ENCODE data around the gene PIEZO2.
"Not testable (repeated sequence)": the region's sequence is repeated elsewhere in the genome, so short reads cannot be mapped to it uniquely, and the experiment has no call there.

The PIEZO2 gene

GRCh38 chr18:10660179-10660884 is 489.0 kb downstream of the PIEZO2 start:
- Histone ChIP-seq H3K27me3 (ENCODE audit: insufficient read depth, low read length) (0 out of 2 replicates have a peak, but pooled peaks cover 7% of the 10 kb centered on the region), H2AFZ (ENCODE audit: low read length) (no peak overlapping the region), H3K27ac (ENCODE audit: low read depth, low read length, poor library complexity, severe bottlenecking) (no peak overlapping the region), H3K4me1 (ENCODE audit: insufficient read depth, low read length, severe bottlenecking) (no peaks in the 10 kb centered on the region), H3K9me2 (ENCODE audit: low read depth, low read length) (no peaks in the 10 kb centered on the region), H3K9me3 (ENCODE audit: low read length) (no peaks in the 10 kb centered on the region), H3K4me2 (ENCODE audit: low read length) (no peak overlapping the region), H3F3A (ENCODE audit: insufficient read depth, low read length) (no peaks in the 10 kb centered on the region), H3K9ac (ENCODE audit: low read length) (no peak overlapping the region), H3K4me3 (ENCODE audit: low read depth, low read length, poor library complexity, severe bottlenecking) (no peak overlapping the region), H3K79me2 (ENCODE audit: insufficient read depth, low read length) (no peaks in the 10 kb centered on the region), H3K36me3 (ENCODE audit: insufficient read depth, low read length) (no peaks in the 10 kb centered on the region), H4K20me1 (ENCODE audit: insufficient read depth, low read length) (no peaks in the 10 kb centered on the region)
- no peak for TF ChIP-seq CTCF (IDR thresholded peaks at IDR 0.05; ENCODE audit: low read length)

DNA sequence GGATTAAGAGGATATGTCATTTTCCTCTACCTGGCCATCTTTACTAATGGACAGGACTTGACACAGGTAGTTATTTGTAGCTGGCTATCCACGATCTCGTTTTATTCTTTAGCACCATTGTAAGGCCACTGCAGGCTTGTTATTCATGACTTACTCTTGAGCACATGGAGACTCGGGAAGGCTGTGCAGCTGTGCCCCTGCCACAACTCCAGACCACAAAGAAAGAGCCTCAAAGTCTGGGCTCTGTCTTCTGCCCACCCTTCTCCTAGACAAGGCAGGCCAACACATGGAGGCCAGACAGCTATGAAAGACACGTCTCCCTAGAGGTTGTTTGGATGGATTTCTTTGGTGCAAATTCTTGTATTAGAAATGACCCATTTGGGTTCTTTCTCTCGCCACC is 489.8 kb downstream of the PIEZO2 start:
- H2AFZ ChIP-seq (ENCODE audit: low read length): no peak overlapping the region

GRCh38 chr18:10659000-10659399 is 490.4 kb downstream of the PIEZO2 start:
- TF ChIP-seq CTCF (IDR thresholded peaks at IDR 0.05; ENCODE audit: low read length): no peak
- TF ChIP-seq EZH2 (IDR thresholded peaks at IDR 0.05; ENCODE audit: borderline replicate concordance, low read length): no peak
- H3K9me2 ChIP-seq (ENCODE audit: low read depth, low read length): no peaks in the 10 kb centered on the region
- no peak overlapping the region for H3K9ac ChIP-seq (ENCODE audit: low read length)
- H2AFZ ChIP-seq (ENCODE audit: low read length): no peak overlapping the region
- H3K27ac ChIP-seq (ENCODE audit: low read depth, low read length, poor library complexity, severe bottlenecking): no peak overlapping the region
- no peak overlapping the region for H3K4me2 ChIP-seq (ENCODE audit: low read length)
- no peaks in the 10 kb centered on the region for H3K4me1 ChIP-seq (ENCODE audit: insufficient read depth, low read length, severe bottlenecking)
- H3K36me3 ChIP-seq (ENCODE audit: insufficient read depth, low read length): no peaks in the 10 kb centered on the region
- no peaks in the 10 kb centered on the region for H3K27me3 ChIP-seq (ENCODE audit: insufficient read depth, low read length)
- H4K20me1 ChIP-seq (ENCODE audit: insufficient read depth, low read length): no peaks in the 10 kb centered on the region
- H3F3A ChIP-seq (ENCODE audit: insufficient read depth, low read length): no peaks in the 10 kb centered on the region
- H3K79me2 ChIP-seq (ENCODE audit: insufficient read depth, low read length): no peaks in the 10 kb centered on the region
- H3K4me3 ChIP-seq (ENCODE audit: low read depth, low read length, poor library complexity, severe bottlenecking): no peak overlapping the region
- no peaks in the 10 kb centered on the region for H3K9me3 ChIP-seq (ENCODE audit: low read length)

More for the DNA sequence above, 489.8 kb downstream of the PIEZO2 start:
- no peaks in the 10 kb centered on the region for H3K36me3 ChIP-seq (ENCODE audit: insufficient read depth, low read length)
- H3K4me2 ChIP-seq (ENCODE audit: low read length): no peak overlapping the region
- no peaks in the 10 kb centered on the region for H3F3A ChIP-seq (ENCODE audit: insufficient read depth, low read length)
- H3K9ac ChIP-seq (ENCODE audit: low read length): no peak overlapping the region
- no peak overlapping the region for H3K4me3 ChIP-seq (ENCODE audit: low read depth, low read length, poor library complexity, severe bottlenecking)
- H3K9me2 ChIP-seq (ENCODE audit: low read depth, low read length): no peaks in the 10 kb centered on the region
- H3K4me1 ChIP-seq (ENCODE audit: insufficient read depth, low read length, severe bottlenecking): no peaks in the 10 kb centered on the region
- no peaks in the 10 kb centered on the region for H3K79me2 ChIP-seq (ENCODE audit: insufficient read depth, low read length)
- no peaks in the 10 kb centered on the region for H3K9me3 ChIP-seq (ENCODE audit: low read length)
- TF ChIP-seq EZH2 (IDR thresholded peaks at IDR 0.05; ENCODE audit: borderline replicate concordance, low read length): no peak
- TF ChIP-seq CTCF (IDR thresholded peaks at IDR 0.05; ENCODE audit: low read length): no peak
- H4K20me1 ChIP-seq (ENCODE audit: insufficient read depth, low read length): no peaks in the 10 kb centered on the region
- H3K27ac ChIP-seq (ENCODE audit: low read depth, low read length, poor library complexity, severe bottlenecking): no peak overlapping the region
- 0 out of 2 replicates have a peak, but pooled peaks cover 2% of the 10 kb centered on the region for H3K27me3 ChIP-seq (ENCODE audit: insufficient read depth, low read length)

GRCh38 chr18:10644003-10644402 is 505.4 kb downstream of the PIEZO2 start:
- not testable (repeated sequence) for H3K9me2 ChIP-seq (ENCODE audit: low read depth, low read length); H3K79me2 ChIP-seq (ENCODE audit: insufficient read depth, low read length); H3K9me3 ChIP-seq (ENCODE audit: low read length); H3K4me1 ChIP-seq (ENCODE audit: insufficient read depth, low read length, severe bottlenecking); H3K9ac ChIP-seq (ENCODE audit: low read length); H3K27ac ChIP-seq (ENCODE audit: low read depth, low read length, poor library complexity, severe bottlenecking); H3K36me3 ChIP-seq (ENCODE audit: insufficient read depth, low read length); H3K27me3 ChIP-seq (ENCODE audit: insufficient read depth, low read length); H3K4me3 ChIP-seq (ENCODE audit: low read depth, low read length, poor library complexity, severe bottlenecking); H3F3A ChIP-seq (ENCODE audit: insufficient read depth, low read length); H2AFZ ChIP-seq (ENCODE audit: low read length); H3K4me2 ChIP-seq (ENCODE audit: low read length); H4K20me1 ChIP-seq (ENCODE audit: insufficient read depth, low read length)

DNA sequence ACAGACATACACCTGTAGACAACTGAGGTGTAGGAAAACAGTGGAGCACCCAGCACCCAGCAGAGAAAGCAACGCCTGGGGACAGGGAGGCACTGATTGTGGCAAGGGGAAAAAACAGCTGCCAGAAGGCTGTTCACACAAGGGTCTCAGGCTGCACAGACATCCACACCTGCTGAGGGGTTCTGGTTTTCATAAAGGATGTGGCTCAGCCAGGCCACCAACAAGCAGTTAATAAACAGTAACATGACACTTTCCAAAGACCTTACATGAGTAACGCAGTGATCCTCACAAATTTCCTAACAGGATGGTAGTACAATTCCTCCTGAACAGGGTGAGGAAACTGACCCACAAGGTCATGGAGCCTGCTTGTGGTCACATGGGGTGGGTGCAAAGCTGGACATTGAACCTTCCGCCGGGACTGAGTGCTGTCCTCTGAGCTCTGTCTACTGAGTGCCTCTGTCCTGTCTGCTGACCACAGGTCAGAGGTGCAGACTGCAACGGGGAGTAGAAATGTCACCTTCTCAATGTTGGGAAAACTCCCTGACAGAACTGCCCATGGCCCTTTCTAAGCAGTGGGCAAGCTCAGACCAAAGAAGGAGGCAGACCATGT is 506.3 kb downstream of the PIEZO2 start:
- H3K9me2 ChIP-seq (ENCODE audit: low read depth, low read length); H4K20me1 ChIP-seq (ENCODE audit: insufficient read depth, low read length); H3K4me3 ChIP-seq (ENCODE audit: low read depth, low read length, poor library complexity, severe bottlenecking); H3K9ac ChIP-seq (ENCODE audit: low read length); H3K79me2 ChIP-seq (ENCODE audit: insufficient read depth, low read length); H3K9me3 ChIP-seq (ENCODE audit: low read length); H3K27me3 ChIP-seq (ENCODE audit: insufficient read depth, low read length); H3K27ac ChIP-seq (ENCODE audit: low read depth, low read length, poor library complexity, severe bottlenecking); H3K4me1 ChIP-seq (ENCODE audit: insufficient read depth, low read length, severe bottlenecking); H2AFZ ChIP-seq (ENCODE audit: low read length); H3K4me2 ChIP-seq (ENCODE audit: low read length); H3F3A ChIP-seq (ENCODE audit: insufficient read depth, low read length); H3K36me3 ChIP-seq (ENCODE audit: insufficient read depth, low read length): not testable (repeated sequence)

All from OCI-LY1 (cell line).